ENCODE measurements around the gene LHFPL3. TPM values are rescaled to one million over a fixed set of nuclear protein-coding genes. Genes with fewer than 3 reads are reported as not detected.

LHFPL3 gene
- total RNA-seq, 1 donor from 2014 or later: not detected

DNA sequence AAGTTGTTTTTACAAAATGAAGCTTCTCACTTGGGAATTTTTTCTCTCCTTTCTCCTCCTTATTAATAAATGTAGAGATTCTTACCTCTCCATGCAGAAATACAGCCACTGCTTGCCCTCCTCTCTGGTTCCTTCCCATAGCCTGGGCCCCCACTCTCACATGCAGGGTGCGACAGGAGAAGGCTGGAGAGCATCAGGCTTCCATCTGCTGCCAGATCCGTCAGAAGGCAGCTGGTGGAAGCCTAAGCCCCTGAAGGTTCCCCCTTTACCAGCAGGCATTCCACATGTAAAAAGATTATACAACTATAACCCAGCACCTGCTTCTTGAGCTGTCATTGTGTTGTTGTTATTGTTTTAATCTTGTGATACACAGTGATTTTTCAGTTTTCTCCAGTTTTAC lies 314.2 kb downstream of the LHFPL3 start:
- no peak for DNase-seq
- H3K36me3 Mint-ChIP-seq (ENCODE audit: low read depth): no peaks in the 10 kb centered on the region
- CTCF ChIA-PET: interaction anchor here (1.3 kb wide), 1 partner anchor 277 kb away, joined by 4 read pairs; no protein-coding TSS in a partner anchor
- intact Hi-C loops (cut with micrococcal nuclease): no loop called here
- H3K4me1 Mint-ChIP-seq: no peaks in the 10 kb centered on the region
- TF ChIP-seq, protein P1, sequence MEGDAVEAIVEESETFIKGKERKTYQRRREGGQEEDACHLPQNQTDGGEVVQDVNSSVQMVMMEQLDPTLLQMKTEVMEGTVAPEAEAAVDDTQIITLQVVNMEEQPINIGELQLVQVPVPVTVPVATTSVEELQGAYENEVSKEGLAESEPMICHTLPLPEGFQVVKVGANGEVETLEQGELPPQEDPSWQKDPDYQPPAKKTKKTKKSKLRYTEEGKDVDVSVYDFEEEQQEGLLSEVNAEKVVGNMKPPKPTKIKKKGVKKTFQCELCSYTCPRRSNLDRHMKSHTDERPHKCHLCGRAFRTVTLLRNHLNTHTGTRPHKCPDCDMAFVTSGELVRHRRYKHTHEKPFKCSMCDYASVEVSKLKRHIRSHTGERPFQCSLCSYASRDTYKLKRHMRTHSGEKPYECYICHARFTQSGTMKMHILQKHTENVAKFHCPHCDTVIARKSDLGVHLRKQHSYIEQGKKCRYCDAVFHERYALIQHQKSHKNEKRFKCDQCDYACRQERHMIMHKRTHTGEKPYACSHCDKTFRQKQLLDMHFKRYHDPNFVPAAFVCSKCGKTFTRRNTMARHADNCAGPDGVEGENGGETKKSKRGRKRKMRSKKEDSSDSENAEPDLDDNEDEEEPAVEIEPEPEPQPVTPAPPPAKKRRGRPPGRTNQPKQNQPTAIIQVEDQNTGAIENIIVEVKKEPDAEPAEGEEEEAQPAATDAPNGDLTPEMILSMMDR (IDR thresholded peaks at IDR 0.05): no peak
- H3K9me3 Mint-ChIP-seq: no peaks in the 10 kb centered on the region
- H3K27ac Mint-ChIP-seq: no peak overlapping the region
- ATAC-seq (ENCODE audit: low read depth): no peak
- H3K27me3 Mint-ChIP-seq: peaks cover 6% of the 10 kb centered on the region
- POLR2A ChIA-PET: no interaction called here
- no peak overlapping the region for H3K4me3 Mint-ChIP-seq

DNA sequence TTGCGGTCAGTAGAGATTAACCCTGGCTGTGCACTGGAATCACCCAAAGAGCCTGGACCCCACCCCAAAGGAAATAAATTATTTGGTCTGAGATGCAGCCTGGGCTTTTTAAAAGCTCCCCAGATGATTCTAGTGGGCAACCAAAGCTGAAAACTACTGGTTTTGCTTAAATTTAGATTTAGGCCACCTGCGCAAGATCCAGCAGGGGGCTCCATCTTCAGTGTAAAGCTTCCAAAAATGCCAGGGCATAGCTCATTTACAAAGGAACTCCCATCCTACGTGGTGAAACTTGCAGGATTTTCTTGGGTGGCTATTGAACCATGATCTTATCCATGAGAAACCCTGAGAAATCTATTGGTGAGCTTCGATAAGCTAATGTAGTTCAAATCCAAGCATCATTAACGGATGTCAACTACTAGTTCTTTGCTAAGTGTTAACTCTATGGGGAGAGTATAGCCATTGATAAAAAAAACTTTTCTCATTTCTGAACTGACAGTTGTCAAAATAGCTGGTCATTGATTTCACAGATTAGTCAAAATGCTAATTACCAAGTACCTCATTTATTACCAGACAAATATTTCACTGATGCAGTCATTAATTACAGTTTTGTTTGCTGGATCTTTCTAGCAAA lies 315.3 kb downstream of the LHFPL3 start:
- H3K36me3 Mint-ChIP-seq (ENCODE audit: low read depth): no peaks in the 10 kb centered on the region
- ChIA-PET CTCF (interaction anchor here (1.1 to 1.3 kb wide), 2 partner anchors 205 to 275 kb away, joined by 4 to 7 read pairs; no protein-coding TSS in a partner anchor), POLR2A (no interaction called here)
- no peak overlapping the region for H3K4me3 Mint-ChIP-seq
- H3K4me1 Mint-ChIP-seq: no peaks in the 10 kb centered on the region
- H3K27ac Mint-ChIP-seq: no peak overlapping the region
- ATAC-seq (ENCODE audit: low read depth): no peak
- intact Hi-C loops (cut with micrococcal nuclease): loop anchor here (1.0 kb wide), 1 partner anchor 205 kb away; no protein-coding TSS in a partner anchor
- no peaks in the 10 kb centered on the region for H3K9me3 Mint-ChIP-seq
- H3K27me3 Mint-ChIP-seq: peaks cover 13% of the 10 kb centered on the region
- TF ChIP-seq, protein P1 (IDR thresholded peaks at IDR 0.05): no peak
- no peak for DNase-seq

DNA sequence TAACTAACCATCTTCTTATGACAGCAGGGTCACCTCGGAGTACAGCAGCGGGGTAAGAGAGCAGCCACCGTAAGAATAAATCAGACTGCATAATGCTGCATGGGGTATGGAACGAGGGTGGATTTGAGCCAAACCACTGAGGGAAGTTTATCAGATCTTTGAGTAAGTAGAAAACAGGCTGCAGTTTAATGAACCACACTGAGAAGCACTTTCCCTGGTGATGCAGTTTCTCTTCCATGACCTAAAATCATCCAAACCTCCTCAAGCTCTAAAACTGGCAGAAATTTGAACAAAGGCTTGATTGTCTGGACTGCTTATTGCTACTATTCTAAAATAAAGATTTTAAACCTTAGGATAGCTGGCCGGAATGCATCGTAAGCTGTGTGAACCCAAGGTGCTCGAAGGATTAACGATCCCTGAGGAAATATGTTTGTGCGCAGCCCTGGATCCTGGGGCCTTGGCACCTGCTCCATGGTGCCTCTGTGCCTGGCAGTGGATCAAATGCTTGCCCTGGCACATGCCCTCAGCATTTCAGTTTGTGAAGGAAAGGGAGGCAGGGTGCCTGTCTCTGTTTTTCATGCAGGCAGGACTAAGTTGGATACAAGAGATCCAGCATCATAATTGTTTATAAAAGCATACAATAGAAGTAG lies 322.7 kb downstream of the LHFPL3 start:
- TF ChIP-seq, protein P1 (IDR thresholded peaks at IDR 0.05): no peak
- no peak for DNase-seq
- POLR2A ChIA-PET: no interaction called here
- intact Hi-C loops (cut with micrococcal nuclease): no loop called here
- H3K27ac Mint-ChIP-seq: no peak overlapping the region
- peaks cover 21% of the 10 kb centered on the region for H3K27me3 Mint-ChIP-seq
- CTCF ChIA-PET: no interaction called here
- no peaks in the 10 kb centered on the region for H3K36me3 Mint-ChIP-seq (ENCODE audit: low read depth)
- H3K4me3 Mint-ChIP-seq: no peak overlapping the region
- H3K9me3 Mint-ChIP-seq: no peaks in the 10 kb centered on the region
- no peaks in the 10 kb centered on the region for H3K4me1 Mint-ChIP-seq
- no peak for ATAC-seq (ENCODE audit: low read depth)

DNA sequence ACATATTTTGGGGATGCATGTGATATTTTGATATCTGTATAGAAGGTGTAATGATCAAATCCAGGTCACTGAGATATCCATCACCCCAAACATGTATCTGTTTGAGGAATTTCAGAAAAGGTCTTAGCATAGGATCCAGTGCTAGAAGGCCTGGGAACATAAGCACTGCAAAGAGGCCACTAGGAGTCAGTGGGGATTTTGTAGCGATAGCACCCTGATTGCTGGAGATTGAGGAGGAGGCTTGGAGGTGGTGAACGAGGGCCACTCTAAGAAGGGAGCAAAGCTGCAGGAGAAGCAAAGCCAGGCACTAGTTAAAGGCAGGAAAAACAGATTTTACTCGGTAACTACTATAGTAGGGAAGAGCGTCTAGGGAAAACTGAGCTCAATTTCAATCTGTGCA lies 324.0 kb downstream of the LHFPL3 start:
- H3K27me3 Mint-ChIP-seq: peaks cover 15% of the 10 kb centered on the region
- DNase-seq: no peak

DNA sequence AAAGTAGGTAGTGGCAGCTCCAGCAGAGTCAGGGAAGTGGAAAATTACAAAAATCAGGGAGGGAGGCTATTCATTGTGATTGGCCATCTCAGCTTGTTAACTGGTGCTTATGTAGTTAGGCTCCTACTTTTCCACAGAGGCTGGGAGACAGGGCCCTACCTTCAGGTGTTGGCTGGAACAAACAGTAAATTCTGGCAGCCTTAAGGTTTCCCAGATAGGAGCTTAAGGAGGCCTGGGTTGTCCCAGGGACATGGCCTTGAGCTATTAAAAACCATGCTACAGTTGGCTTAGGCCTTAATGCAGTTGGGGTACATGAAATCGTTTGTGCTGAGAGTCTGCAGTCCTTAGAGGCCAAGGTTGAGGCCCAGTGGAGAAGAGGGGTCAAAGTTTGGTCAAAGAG lies 324.5 kb downstream of the LHFPL3 start:
- H3K27me3 Mint-ChIP-seq: peaks cover 17% of the 10 kb centered on the region
- DNase-seq: no peak
- H3K4me1 Mint-ChIP-seq: no peaks in the 10 kb centered on the region
- no peak overlapping the region for H3K27ac Mint-ChIP-seq
- TF ChIP-seq, protein P1 (IDR thresholded peaks at IDR 0.05): no peak
- no peak overlapping the region for H3K4me3 Mint-ChIP-seq
- no peaks in the 10 kb centered on the region for H3K9me3 Mint-ChIP-seq
- POLR2A ChIA-PET: no interaction called here
- no peak for ATAC-seq (ENCODE audit: low read depth)
- no peaks in the 10 kb centered on the region for H3K36me3 Mint-ChIP-seq (ENCODE audit: low read depth)
- CTCF ChIA-PET: no interaction called here
- intact Hi-C loops (cut with micrococcal nuclease): no loop called here

More for the DNA sequence above, 324.0 kb downstream of the LHFPL3 start:
- no peak for ATAC-seq (ENCODE audit: low read depth)
- TF ChIP-seq, protein P1 (IDR thresholded peaks at IDR 0.05): no peak
- POLR2A ChIA-PET: no interaction called here
- Mint-ChIP-seq H3K4me3 (no peak overlapping the region), H3K27ac (no peak overlapping the region), H3K36me3 (ENCODE audit: low read depth) (no peaks in the 10 kb centered on the region), H3K9me3 (no peaks in the 10 kb centered on the region), H3K4me1 (no peaks in the 10 kb centered on the region)
- intact Hi-C loops (cut with micrococcal nuclease): no loop called here
- CTCF ChIA-PET: no interaction called here
